ENCODE data around the gene PITPNM1. TPM values are rescaled to one million over a fixed set of nuclear protein-coding genes. Genes with fewer than 3 reads are reported as not detected.

Gene PITPNM1
- total and polyA plus RNA-seq, 2 of the 13 experiments (the other 11 are each of a cell fraction or from before 2014, with no cell fraction given): 8.2 to 8.5 TPM

DNA sequence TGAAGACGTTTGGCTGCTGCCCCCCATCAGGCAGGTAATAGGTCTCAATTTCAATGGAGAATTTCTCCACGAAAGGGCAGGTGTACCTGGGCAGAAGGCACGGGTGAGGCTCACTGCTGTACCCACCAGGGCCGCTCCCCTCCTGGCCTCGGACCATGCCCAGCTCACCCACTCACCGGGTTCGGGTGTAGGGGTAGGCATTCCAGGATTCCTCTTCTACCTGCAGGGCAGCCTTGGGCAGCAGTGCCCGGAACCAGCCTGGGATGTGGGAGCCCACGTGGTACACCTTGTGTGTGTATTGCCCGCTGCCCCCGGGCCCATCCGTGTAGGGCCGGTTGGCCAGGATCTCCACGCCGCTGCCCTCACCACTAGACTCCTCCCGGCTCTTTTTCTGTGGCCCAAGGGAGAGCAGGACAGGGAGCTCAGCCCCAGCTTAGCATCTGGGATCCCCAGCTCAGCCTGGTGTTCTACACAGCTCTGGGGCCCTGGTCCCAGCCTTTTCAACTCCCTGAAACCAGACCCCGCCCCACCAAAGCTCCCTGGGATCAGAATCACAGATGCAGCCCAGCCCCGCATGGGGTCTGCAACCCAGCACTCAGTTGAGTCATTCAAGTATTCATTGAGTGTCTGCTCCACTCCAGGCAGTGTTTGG lies 2.7 kb downstream of the PITPNM1 start (continued):
- TF ChIP-seq, protein P1, sequence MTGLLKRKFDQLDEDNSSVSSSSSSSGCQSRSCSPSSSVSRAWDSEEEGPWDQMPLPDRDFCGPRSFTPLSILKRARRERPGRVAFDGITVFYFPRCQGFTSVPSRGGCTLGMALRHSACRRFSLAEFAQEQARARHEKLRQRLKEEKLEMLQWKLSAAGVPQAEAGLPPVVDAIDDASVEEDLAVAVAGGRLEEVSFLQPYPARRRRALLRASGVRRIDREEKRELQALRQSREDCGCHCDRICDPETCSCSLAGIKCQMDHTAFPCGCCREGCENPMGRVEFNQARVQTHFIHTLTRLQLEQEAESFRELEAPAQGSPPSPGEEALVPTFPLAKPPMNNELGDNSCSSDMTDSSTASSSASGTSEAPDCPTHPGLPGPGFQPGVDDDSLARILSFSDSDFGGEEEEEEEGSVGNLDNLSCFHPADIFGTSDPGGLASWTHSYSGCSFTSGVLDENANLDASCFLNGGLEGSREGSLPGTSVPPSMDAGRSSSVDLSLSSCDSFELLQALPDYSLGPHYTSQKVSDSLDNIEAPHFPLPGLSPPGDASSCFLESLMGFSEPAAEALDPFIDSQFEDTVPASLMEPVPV (CRISPR knock-in tag; IDR thresholded peaks at IDR 0.05): no peak
- TF ChIP-seq SALL2 (CRISPR knock-in tag; IDR thresholded peaks at IDR 0.05): no peak
- TF ChIP-seq RORA (CRISPR knock-in tag; IDR thresholded peaks at IDR 0.05): no peak
- no peak for TF ChIP-seq PHF21A (CRISPR knock-in tag; IDR thresholded peaks at IDR 0.05)

DNA sequence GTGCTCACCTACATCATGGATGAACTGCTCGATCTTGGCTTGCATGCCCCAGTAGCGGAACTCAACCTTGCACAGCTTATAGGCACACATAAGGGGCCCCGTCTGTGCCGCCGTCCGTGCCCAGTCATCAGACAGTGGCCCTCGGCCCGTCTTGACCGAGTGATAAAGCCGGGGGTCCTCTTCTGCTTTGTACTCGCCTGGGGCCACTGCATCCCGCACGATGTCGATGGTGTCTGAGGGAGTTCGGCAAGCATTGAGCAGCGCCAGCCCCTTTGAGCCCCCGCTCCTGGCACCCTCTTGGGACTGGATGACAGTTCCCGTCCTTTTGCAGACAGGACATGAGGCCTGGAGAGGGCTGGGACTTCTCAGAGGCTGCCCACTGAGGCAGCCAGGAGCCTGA lies 3.3 kb downstream of the PITPNM1 start:
- H3K27me3 ChIP-seq (ENCODE audit: control insufficient read depth in 1 of 2, insufficient read depth in 2 of 2, low read length in 2 of 2): no peaks in the 10 kb centered on the region
- H3K27ac ChIP-seq (ENCODE audit: extremely low read length, insufficient read depth, low read length): no peak overlapping the region
- ChIA-PET POLR2A (no interaction called here), CTCF (ENCODE audit: low intra/inter-chr PET ratio, low total read pairs) (no interaction called here)
- ATAC-seq: no peak
- H3K36me3 ChIP-seq (replicated peaks in 1 of 2; ENCODE audit: control insufficient read depth in 1 of 2, insufficient read depth in 2 of 2, low read length in 2 of 2): no peaks in the 10 kb centered on the region; a peak in 1 of 5 replicates
- TF ChIP-seq ISL2 (CRISPR knock-in tag; IDR thresholded peaks at IDR 0.05): no peak
- TF ChIP-seq ATF7-NPFF (CRISPR knock-in tag; IDR thresholded peaks at IDR 0.05; ENCODE audit: low read depth): no peak
- TF ChIP-seq, protein P2, sequence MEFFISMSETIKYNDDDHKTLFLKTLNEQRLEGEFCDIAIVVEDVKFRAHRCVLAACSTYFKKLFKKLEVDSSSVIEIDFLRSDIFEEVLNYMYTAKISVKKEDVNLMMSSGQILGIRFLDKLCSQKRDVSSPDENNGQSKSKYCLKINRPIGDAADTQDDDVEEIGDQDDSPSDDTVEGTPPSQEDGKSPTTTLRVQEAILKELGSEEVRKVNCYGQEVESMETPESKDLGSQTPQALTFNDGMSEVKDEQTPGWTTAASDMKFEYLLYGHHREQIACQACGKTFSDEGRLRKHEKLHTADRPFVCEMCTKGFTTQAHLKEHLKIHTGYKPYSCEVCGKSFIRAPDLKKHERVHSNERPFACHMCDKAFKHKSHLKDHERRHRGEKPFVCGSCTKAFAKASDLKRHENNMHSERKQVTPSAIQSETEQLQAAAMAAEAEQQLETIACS (CRISPR knock-in tag; IDR thresholded peaks at IDR 0.05): no peak
- no peak for TF ChIP-seq ZNF121 (CRISPR knock-in tag; IDR thresholded peaks at IDR 0.05)
- no peak for TF ChIP-seq PAF1 (CRISPR knock-in tag; IDR thresholded peaks at IDR 0.05)
- no peak for TF ChIP-seq ZNF329 (CRISPR knock-in tag; IDR thresholded peaks at IDR 0.05; ENCODE audit: low read depth)
- no peak for TF ChIP-seq FOXK1 (CRISPR knock-in tag; IDR thresholded peaks at IDR 0.05; ENCODE audit: borderline replicate concordance, low read depth)
- TF ChIP-seq ZFAT (CRISPR knock-in tag; conservative IDR thresholded peaks at IDR 0.05): no peak
- TF ChIP-seq ZFYVE20 (CRISPR knock-in tag; IDR thresholded peaks at IDR 0.05; ENCODE audit: borderline replicate concordance, low read depth): no peak
- no peak for TF ChIP-seq BHLHE40 (IDR thresholded peaks at IDR 0.05; ENCODE audit: low read length)
- TF ChIP-seq ZNF598 (CRISPR knock-in tag; IDR thresholded peaks at IDR 0.05; ENCODE audit: borderline replicate concordance): no peak
- 97% methylated on average over 17 of the region's 18 CpGs for WGBS (ENCODE audit: low lambda C conversion rate)
- H2AFZ ChIP-seq (ENCODE audit: low read length): no peak overlapping the region
- intact Hi-C loops (cut with micrococcal nuclease; ENCODE audit: unreplicated experiment) (no loop called here), in situ Hi-C loops (cut with HindIII; ENCODE audit: extremely low pct_ligation_motif_present, low pct_unique_long_range_greater_than_20kb) (no loop called here)
- H3K4me1 ChIP-seq (ENCODE audit: insufficient read depth, low read length): peaks cover 22% of the 10 kb centered on the region
- no peak overlapping the region for H3K4me3 ChIP-seq (replicated peaks in 1 of 3; ENCODE audit: insufficient read depth in 1 of 3, low read depth in 2 of 3, low read length in 3 of 3)
- no TSS peak for BruUV-seq (replicated peaks)
- H3K4me2 ChIP-seq (ENCODE audit: low read depth, low read length): no peak overlapping the region
- no peak for DNase-seq (ENCODE audit: low spot score)
- H3K9me3 ChIP-seq (ENCODE audit: low read length): no peaks in the 10 kb centered on the region
- H3K79me2 ChIP-seq (ENCODE audit: insufficient read depth, low read length): peaks cover under 1% of the 10 kb centered on the region
- H4K20me1 ChIP-seq (ENCODE audit: insufficient read depth, low read length): no peaks in the 10 kb centered on the region
- FAIRE-seq: no peak
- no peak overlapping the region for H3K9ac ChIP-seq (ENCODE audit: insufficient read depth, low read depth, low read length)

Data from HepG2 (cell line).